COLO829 (cell line): ENCODE data around the gene TBL3.

Experiments used
- DNase-seq: peaks from one replicate; pipeline ENCODE4 v3.0.0; 2012; ENCODE audit warnings: low spot score

Gene TBL3

GRCh38 chr16:1982991-1983543 lies 11.2 kb downstream of the TBL3 start:
- no peak for DNase-seq

- DNase-seq = peak; percentile 96
Measured at GRCh38 chr16:1983544-1984346, 11.9 kb downstream of the TBL3 start, which contains the start of gene GFER. Gene GFER (plus strand): TSS chr16:1984193. CDS start chr16:1984219, 26 bp downstream.

GRCh38 chr16:1984347-1985225 lies 12.7 kb downstream of the TBL3 start:
- no peak for DNase-seq

- DNase-seq = no peak
Measured at GRCh38 chr16:1985466-1986150, 13.8 kb downstream of the TBL3 start.

GRCh38 chr16:1987198-1987597 lies 15.3 kb downstream of the TBL3 start:
- DNase-seq = no peak

- no peak for DNase-seq
Measured at GRCh38 chr16:1989209-1990100, 17.6 kb downstream of the TBL3 start, which contains the start of gene SYNGR3. Gene SYNGR3 (plus strand): TSS chr16:1989970. CDS start chr16:1990103, 133 bp downstream.

- DNase-seq = no peak
Measured at GRCh38 chr16:1990101-1990350, 18.2 kb downstream of the TBL3 start.

GRCh38 chr16:1990351-1991134 lies 18.7 kb downstream of the TBL3 start:
- DNase-seq = no peak

GRCh38 chr16:1991135-1991551 lies 19.3 kb downstream of the TBL3 start:
- no peak for DNase-seq

- no peak for DNase-seq
Measured at GRCh38 chr16:1991588-1991947, 19.7 kb downstream of the TBL3 start.

GRCh38 chr16:1991948-1992703 lies 20.3 kb downstream of the TBL3 start:
- peak; percentile 94 for DNase-seq

- DNase-seq = no peak
Measured at GRCh38 chr16:1992704-1993317, 21.0 kb downstream of the TBL3 start.

GRCh38 chr16:1993731-1994131 lies 21.9 kb downstream of the TBL3 start:
- DNase-seq = no peak

- no peak for DNase-seq
Measured at GRCh38 chr16:1997494-1998359, 25.9 kb downstream of the TBL3 start.

- DNase-seq = no peak
Measured at GRCh38 chr16:1998360-1998835, 26.5 kb downstream of the TBL3 start.

- no peak for DNase-seq
Measured at GRCh38 chr16:1998852-1999801, 27.3 kb downstream of the TBL3 start.
